Urothelium cell line (cell line): Measurements from ENCODE around the gene CAPSL.
A peak's percentile ranks its signal among the peaks of the same experiment; 100 is the strongest.
"Not testable (repeated sequence)": the region's sequence is repeated elsewhere in the genome, so short reads cannot be mapped to it uniquely, and the experiment has no call there.

Experiments
- DNase-seq: peaks from one replicate; pipeline ENCODE4 v3.0.0; 2011; ENCODE audit warnings: low spot score, mixed read lengths
- FAIRE-seq: peaks from 2 replicates; lab custom pipeline; 2011; peaks lifted over from hg19 to GRCh38; lab: Jason Lieb, UNC

The CAPSL gene

GRCh38 chr5:35879096-35879495 is 59.3 kb downstream of the CAPSL start:
- DNase-seq: no peak
- no peak for FAIRE-seq

DNA sequence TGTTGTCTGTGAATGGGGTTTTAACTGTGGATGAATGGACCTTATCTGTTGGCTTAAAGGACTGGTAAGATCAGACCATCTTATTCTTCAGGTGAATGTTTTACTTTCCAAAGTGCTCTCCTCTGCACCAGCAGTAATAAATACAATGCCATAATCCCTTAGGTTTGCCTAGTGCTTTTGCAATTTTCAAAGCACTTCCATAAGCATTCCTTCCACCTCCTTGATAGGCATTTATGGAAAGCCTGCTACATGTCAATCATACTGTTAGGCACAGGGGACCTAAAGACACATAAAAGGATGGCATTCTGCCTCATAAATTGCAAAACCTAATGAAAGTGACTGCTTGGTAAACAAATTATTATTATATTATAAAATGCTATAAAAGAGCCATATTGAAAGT is 60.3 kb downstream of the CAPSL start:
- DNase-seq (no peak), FAIRE-seq (no peak)

GRCh38 chr5:35877655-35878054 is 60.8 kb downstream of the CAPSL start:
- DNase-seq (no peak), FAIRE-seq (no peak)

- FAIRE-seq: no peak
- DNase-seq: no peak
Measured at GRCh38 chr5:35876922-35877321, 61.5 kb downstream of the CAPSL start.

DNA sequence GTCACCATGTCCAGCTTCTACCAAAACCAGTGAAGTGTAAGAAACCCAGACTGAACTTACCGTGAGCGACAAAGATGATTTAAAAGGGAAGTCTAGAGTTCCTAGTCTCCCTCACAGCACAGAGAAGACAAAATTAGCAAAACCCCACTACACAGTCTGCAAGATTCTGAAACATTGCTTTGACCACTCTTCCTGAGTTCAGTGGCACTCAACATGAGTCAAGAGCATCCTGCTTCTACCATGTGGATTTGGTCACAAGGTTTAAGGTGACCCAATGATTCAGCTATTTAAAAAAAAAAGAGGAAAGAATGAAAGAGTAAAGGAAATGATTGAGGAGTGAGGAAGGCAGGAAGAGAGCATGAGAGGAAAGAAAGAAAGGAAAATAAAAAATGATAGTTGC is 62.0 kb downstream of the CAPSL start:
- FAIRE-seq (no peak), DNase-seq (no peak)

DNA sequence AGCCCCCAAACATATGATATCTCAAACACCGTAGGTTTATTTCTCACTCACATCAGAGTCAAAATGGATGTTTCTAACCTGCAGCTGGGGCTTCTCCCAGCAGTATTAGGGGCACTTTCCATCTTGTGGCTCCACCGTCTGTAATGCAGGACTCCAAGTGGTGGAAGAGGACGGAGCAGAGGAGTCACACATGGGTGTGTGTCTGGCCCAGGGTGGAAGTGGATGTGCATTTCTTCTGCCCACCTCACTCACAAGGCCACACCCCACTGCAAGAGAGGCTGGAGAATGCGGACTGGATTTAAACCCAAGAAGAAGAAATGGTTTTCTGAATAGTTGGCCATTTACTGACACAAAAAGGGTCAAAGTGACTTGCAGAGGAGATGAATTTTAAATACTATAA is 67.8 kb downstream of the CAPSL start:
- FAIRE-seq: no peak
- DNase-seq: no peak

DNA sequence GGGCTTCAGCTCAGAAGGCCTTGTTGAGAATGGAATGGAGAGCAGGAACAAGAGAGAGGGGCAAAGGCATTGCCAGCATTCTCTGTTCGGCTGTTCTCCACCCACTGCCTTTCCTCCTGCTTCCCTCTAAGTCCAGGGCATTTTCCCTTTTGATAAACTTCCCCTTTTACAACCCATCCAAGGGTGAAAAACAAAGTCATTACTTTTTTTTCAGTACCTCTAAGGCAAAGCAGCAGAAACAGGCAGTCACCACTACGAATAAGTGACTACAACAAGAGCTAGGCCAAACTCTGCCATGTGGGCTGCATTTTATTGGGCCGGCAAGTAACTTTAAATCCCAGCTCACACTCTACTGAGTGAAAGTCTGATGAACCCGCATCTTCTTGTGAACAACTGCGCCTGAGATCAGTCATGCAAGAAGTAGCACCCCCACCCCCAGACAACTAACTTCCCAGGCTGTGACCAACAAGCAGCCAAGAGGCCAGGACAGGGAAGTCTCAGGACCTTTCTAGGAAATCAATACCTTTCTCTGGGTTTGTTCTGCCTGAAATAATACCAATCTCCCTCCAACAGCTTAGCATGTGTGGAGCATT is 68.6 kb downstream of the CAPSL start:
- DNase-seq (no peak), FAIRE-seq (no peak)

GRCh38 chr5:35867998-35868397 is 70.4 kb downstream of the CAPSL start:
- no peak for DNase-seq
- no peak for FAIRE-seq

DNA sequence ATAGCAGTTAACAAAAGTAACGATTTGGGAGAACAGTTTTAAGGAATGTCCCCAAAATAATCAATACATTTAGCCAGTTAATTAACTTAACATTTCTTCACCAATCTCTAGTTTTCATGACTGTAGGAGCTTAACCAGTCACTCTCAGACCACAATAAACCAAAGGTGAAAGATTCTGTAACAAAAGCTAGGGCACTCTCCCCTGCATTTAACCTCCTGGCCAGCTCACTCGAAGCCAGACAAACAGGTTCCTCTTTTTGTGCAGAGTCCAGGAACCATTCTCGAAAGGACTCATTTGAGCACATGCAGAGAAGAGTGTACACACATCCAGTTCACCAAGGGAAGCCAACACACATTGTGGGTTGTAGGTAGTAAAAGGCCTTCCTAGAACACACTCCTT is 75.3 kb downstream of the CAPSL start:
- DNase-seq: no peak
- no peak for FAIRE-seq

DNA sequence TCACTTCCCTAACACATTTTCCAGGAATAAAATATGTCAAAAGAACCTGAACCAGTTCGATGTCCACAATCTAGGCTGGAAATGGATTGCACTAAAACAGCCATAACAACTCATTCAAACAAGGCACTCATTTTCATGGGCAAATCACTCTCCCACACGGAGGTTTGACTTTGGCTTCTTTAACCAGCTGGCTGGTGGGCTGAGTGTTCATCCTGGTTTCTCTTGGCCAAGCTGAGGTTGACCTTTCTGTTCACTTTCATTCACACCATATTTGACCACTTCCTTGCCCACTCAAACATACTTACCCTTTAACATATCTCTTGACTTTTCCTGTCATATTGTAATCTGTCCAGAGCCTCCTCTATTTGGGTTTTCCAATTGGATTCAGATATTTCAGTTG is 76.3 kb downstream of the CAPSL start:
- no peak for FAIRE-seq
- no peak for DNase-seq

DNA sequence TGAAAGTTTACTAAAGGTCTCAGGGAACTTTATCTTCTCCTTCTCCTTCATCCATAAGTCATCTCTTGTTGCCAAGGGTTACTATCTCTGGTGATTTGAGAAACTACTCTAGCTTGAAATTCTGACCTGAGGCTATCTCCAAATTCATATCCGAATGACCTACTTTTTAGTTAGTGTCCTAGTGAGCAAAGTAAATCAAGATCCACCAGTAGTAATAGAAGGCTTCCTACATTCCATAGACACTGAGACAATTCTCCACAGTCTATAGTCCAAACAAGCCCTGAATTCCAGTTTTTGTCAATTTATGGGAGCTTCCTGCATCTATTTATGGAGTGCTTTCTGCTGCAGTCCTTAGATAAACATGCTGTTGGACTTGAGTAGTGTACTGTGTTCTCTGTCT is 76.7 kb downstream of the CAPSL start:
- no peak for DNase-seq
- no peak for FAIRE-seq

- FAIRE-seq: peak; percentile 52
- no peak for DNase-seq
Measured at GRCh38 chr5:35860686-35861085, 77.7 kb downstream of the CAPSL start.

- FAIRE-seq (no peak), DNase-seq (peak; percentile 33)
Measured at GRCh38 chr5:35859101-35859661, 79.2 kb downstream of the CAPSL start.

DNA sequence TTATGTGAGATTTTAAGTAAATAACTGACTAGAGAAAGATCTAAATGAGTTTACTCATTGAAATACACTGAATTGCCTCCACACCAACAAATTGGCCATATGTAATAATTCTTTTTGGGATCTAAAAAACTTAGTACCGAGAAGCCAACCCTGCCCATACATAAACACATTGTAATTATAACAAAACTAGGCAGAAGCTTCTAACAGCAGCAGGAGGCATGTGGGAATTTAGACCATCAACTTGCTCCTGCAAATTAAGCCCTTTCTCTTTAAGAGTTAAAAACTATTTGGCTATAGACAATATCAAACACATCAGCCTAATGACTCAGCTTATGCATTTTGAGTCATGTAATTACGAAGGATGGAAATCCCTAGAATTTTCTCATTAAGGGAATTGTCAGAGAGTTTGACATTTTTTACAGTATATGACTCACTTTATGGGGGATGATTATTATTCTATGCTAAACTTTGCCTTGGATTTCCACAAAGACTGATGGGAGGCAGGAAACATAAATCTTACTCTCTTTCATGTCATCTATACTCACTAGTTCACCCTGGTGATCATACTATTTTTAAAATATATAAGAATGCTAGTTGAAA is 80.7 kb downstream of the CAPSL start:
- DNase-seq (peak; percentile 37), FAIRE-seq (no peak)

- FAIRE-seq (no peak), DNase-seq (peak; percentile 31)
Measured at GRCh38 chr5:35856765-35857351, 81.6 kb downstream of the CAPSL start, which contains the start of gene IL7R. Gene IL7R, plus strand, starts transcription at chr5:35856891. Its CDS starts 87 bp downstream, at chr5:35856978.

DNA sequence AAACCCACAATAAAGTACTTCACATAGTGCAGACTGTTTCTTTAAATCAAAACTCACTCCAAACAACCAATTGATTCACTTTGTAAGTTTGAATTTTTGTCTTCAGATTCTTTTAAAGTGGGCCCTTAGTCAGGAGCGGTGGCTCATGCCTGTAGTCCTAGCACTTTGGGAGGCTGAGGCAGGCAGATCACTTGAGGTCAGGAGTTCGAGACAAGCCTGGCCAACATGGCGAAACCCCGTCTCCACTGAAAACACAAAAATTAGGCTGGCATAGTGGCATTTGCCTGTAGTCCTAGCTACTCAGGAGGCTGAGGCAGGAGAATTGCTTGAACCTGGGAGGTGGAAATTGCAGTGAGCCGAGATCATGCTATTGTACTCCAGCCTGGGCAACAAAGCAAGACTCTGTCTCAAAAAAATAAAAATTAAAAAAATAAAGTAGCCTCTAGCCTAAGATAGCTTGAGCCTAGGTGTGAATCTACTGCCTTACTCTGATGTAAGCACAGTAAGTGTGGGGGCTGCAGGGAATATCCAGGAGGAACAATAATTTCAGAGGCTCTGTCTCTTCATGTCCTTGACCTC is 82.1 kb downstream of the CAPSL start:
- DNase-seq, FAIRE-seq: not testable (repeated sequence)

DNA sequence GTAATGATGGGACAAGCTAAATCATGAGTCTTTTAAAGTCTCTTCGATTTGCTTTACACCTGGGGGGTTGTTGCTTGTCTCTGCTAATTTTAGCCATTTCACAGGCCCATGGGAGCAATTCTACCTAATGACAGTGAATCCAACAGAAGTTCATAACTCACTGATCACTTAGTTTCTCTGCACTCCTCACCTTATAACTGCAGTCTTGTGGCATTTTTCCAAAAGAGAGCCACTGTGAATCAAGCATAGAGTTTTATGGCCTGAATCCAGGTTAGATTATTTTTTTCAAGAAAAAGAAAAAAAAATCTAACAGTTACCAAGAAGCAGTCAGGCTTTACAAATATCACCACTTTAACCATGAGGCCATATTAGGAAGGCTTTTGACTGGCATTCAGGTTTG is 83.2 kb downstream of the CAPSL start:
- no peak for FAIRE-seq

More for the DNA sequence above, 83.2 kb downstream of the CAPSL start:
- no peak for DNase-seq
